GM18526 (cell line): ENCODE results near the gene CHD5.

Experiments used
- POLR2A ChIP-seq: IDR thresholded peaks from 3 replicates; pipeline ENCODE4 v1.6.1; 2011; ENCODE audit not compliant: insufficient read length; ENCODE audit errors: extremely low read depth

The CHD5 gene

GRCh38 chr1:6141592-6141991, 38.5 kb downstream of the CHD5 start:
- no peak for TF ChIP-seq POLR2A

GRCh38 chr1:6140413-6140812, 39.7 kb downstream of the CHD5 start:
- no peak for TF ChIP-seq POLR2A

GRCh38 chr1:6137758-6138157, 42.4 kb downstream of the CHD5 start:
- no peak for TF ChIP-seq POLR2A

GRCh38 chr1:6136516-6137220, 43.5 kb downstream of the CHD5 start:
- TF ChIP-seq POLR2A = no peak

- TF ChIP-seq POLR2A = no peak
Observed at GRCh38 chr1:6134741-6135510, 45.2 kb downstream of the CHD5 start.

GRCh38 chr1:6134206-6134605, 45.9 kb downstream of the CHD5 start:
- no peak for TF ChIP-seq POLR2A

GRCh38 chr1:6133146-6133895, 46.8 kb downstream of the CHD5 start:
- no peak for TF ChIP-seq POLR2A

- no peak for TF ChIP-seq POLR2A
Observed at GRCh38 chr1:6131561-6131960, 48.6 kb downstream of the CHD5 start.

GRCh38 chr1:6130596-6130995, 49.5 kb downstream of the CHD5 start:
- no peak for TF ChIP-seq POLR2A

- no peak for TF ChIP-seq POLR2A
Observed at GRCh38 chr1:6130036-6130435, 50.1 kb downstream of the CHD5 start.

- no peak for TF ChIP-seq POLR2A
Observed at GRCh38 chr1:6129313-6129712, 50.8 kb downstream of the CHD5 start.

- TF ChIP-seq POLR2A = no peak
Observed at GRCh38 chr1:6128276-6129081, 51.6 kb downstream of the CHD5 start.

- no peak for TF ChIP-seq POLR2A
Observed at GRCh38 chr1:6127587-6128163, 52.4 kb downstream of the CHD5 start.

GRCh38 chr1:6126521-6127067, 53.5 kb downstream of the CHD5 start:
- TF ChIP-seq POLR2A = no peak
